ENCODE measurements around the gene CD82.

The CD82 gene

DNA sequence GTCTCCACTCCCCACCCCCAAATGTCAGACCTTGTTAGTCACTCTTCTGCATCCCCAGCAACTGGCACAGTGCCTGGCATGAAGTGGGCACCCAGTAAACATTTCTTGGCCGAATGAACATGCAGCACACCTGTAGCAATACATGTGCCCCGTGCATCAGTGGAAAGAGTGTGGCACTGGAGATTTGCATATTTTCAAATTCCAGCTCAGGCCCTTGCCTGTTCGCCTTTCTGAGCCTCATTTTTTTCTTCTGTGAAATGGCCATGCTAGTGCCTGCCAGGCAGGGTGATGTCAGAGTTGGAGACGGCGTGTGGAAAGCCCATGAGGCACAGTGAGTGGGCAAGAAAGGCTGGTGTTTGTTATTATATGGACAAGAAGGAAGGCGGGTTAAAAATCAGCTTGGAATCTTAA lies 38.7 kb downstream of the CD82 start:
- peak; percentile 78 for FAIRE-seq

GRCh38 chr11:44605068-44605708 lies 39.7 kb downstream of the CD82 start:
- DNase-seq (ENCODE audit: insufficient read length, low spot score) = no peak
- FAIRE-seq = peak; percentile 5
- TF ChIP-seq POLR2A (IDR thresholded peaks at IDR 0.05; ENCODE audit: low read depth, low read length) = no peak
- TF ChIP-seq TAF1 (IDR thresholded peaks at IDR 0.05; ENCODE audit: low read depth, low read length) = no peak
- TF ChIP-seq POLR2AphosphoS5 (IDR thresholded peaks at IDR 0.05; ENCODE audit: low read depth, low read length) = no peak
- TF ChIP-seq POU2F2 (IDR thresholded peaks at IDR 0.05; ENCODE audit: low read depth, low read length) = no peak
- no peak for TF ChIP-seq PAX5 (IDR thresholded peaks at IDR 0.05; ENCODE audit: insufficient read depth, low read length, severe bottlenecking)
- no peak for TF ChIP-seq SPI1 (IDR thresholded peaks at IDR 0.05; ENCODE audit: low read depth, low read length)

More for the DNA sequence above, 38.7 kb downstream of the CD82 start:
- DNase-seq (ENCODE audit: insufficient read length, low spot score) = no peak
- TF ChIP-seq POU2F2 (IDR thresholded peaks at IDR 0.05; ENCODE audit: low read depth, low read length) (no peak), SPI1 (IDR thresholded peaks at IDR 0.05; ENCODE audit: low read depth, low read length) (no peak), POLR2A (IDR thresholded peaks at IDR 0.05; ENCODE audit: low read depth, low read length) (no peak), TAF1 (IDR thresholded peaks at IDR 0.05; ENCODE audit: low read depth, low read length) (no peak), PAX5 (IDR thresholded peaks at IDR 0.05; ENCODE audit: insufficient read depth, low read length, severe bottlenecking) (no peak), POLR2AphosphoS5 (IDR thresholded peaks at IDR 0.05; ENCODE audit: low read depth, low read length) (no peak)

DNA sequence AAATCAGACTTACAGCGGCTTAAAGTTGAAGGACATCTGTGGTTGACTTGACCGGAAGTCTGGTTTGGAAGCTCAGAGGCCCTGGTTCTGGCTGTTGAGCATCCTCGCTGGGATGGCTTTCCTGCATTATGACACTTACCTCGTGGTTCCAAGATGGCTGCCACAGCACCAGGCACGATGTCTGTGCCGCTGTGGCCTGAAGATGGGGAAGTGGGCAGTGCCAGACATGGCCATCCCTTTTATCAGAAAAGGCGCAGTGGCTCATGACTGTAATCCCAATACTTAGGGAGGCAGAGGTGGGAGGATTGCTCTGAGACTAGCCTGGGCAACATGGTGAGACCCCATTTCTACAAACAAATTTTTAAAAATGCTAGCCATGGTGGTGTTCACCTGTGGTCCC lies 40.5 kb downstream of the CD82 start:
- TF ChIP-seq POU2F2 (IDR thresholded peaks at IDR 0.05; ENCODE audit: low read depth, low read length) (no peak), POLR2AphosphoS5 (IDR thresholded peaks at IDR 0.05; ENCODE audit: low read depth, low read length) (no peak), POLR2A (IDR thresholded peaks at IDR 0.05; ENCODE audit: low read depth, low read length) (no peak), PAX5 (IDR thresholded peaks at IDR 0.05; ENCODE audit: insufficient read depth, low read length, severe bottlenecking) (no peak), SPI1 (IDR thresholded peaks at IDR 0.05; ENCODE audit: low read depth, low read length) (no peak), TAF1 (IDR thresholded peaks at IDR 0.05; ENCODE audit: low read depth, low read length) (no peak)
- FAIRE-seq (no peak), DNase-seq (ENCODE audit: insufficient read length, low spot score) (no peak)

- FAIRE-seq (no peak), DNase-seq (ENCODE audit: insufficient read length, low spot score) (no peak)
- TF ChIP-seq TAF1 (IDR thresholded peaks at IDR 0.05; ENCODE audit: low read depth, low read length) (no peak), POLR2AphosphoS5 (IDR thresholded peaks at IDR 0.05; ENCODE audit: low read depth, low read length) (no peak), POU2F2 (IDR thresholded peaks at IDR 0.05; ENCODE audit: low read depth, low read length) (no peak), POLR2A (IDR thresholded peaks at IDR 0.05; ENCODE audit: low read depth, low read length) (no peak), SPI1 (IDR thresholded peaks at IDR 0.05; ENCODE audit: low read depth, low read length) (no peak), PAX5 (IDR thresholded peaks at IDR 0.05; ENCODE audit: insufficient read depth, low read length, severe bottlenecking) (no peak)
Measured at GRCh38 chr11:44606472-44606871, 41.0 kb downstream of the CD82 start.

- FAIRE-seq (peak; percentile 13), DNase-seq (ENCODE audit: insufficient read length, low spot score) (no peak)
- TF ChIP-seq SPI1 (IDR thresholded peaks at IDR 0.05; ENCODE audit: low read depth, low read length) (no peak), POLR2A (IDR thresholded peaks at IDR 0.05; ENCODE audit: low read depth, low read length) (no peak), POLR2AphosphoS5 (IDR thresholded peaks at IDR 0.05; ENCODE audit: low read depth, low read length) (no peak), POU2F2 (IDR thresholded peaks at IDR 0.05; ENCODE audit: low read depth, low read length) (no peak), TAF1 (IDR thresholded peaks at IDR 0.05; ENCODE audit: low read depth, low read length) (no peak), PAX5 (IDR thresholded peaks at IDR 0.05; ENCODE audit: insufficient read depth, low read length, severe bottlenecking) (no peak)
Measured at GRCh38 chr11:44607319-44607962, 42.0 kb downstream of the CD82 start.

- DNase-seq (ENCODE audit: insufficient read length, low spot score) (no peak), FAIRE-seq (peak; percentile 59)
- TF ChIP-seq PAX5 (IDR thresholded peaks at IDR 0.05; ENCODE audit: insufficient read depth, low read length, severe bottlenecking) = no peak
- TF ChIP-seq TAF1 (IDR thresholded peaks at IDR 0.05; ENCODE audit: low read depth, low read length) = no peak
- no peak for TF ChIP-seq POLR2AphosphoS5 (IDR thresholded peaks at IDR 0.05; ENCODE audit: low read depth, low read length)
- no peak for TF ChIP-seq POLR2A (IDR thresholded peaks at IDR 0.05; ENCODE audit: low read depth, low read length)
- no peak for TF ChIP-seq SPI1 (IDR thresholded peaks at IDR 0.05; ENCODE audit: low read depth, low read length)
- TF ChIP-seq POU2F2 (IDR thresholded peaks at IDR 0.05; ENCODE audit: low read depth, low read length) = no peak
Measured at GRCh38 chr11:44607987-44608386, 42.5 kb downstream of the CD82 start.

DNA sequence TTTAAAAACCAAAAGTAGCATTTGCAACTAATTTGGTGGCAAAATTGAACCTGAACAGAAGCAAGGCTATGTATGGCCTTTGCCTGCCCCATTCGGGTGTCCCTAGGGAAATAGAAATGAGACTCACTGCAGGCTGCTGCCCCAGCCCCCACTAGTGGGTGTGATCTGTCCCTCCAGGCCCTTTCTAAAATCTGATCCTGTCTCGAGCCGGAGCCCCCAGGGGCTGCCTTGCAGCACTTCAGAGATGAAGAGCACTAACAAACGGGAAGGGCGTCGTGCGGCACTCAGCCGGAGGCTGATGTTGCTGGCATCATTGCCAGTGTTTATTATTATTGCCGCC lies 43.2 kb downstream of the CD82 start:
- DNase-seq (ENCODE audit: insufficient read length, low spot score) (no peak), FAIRE-seq (no peak)
- TF ChIP-seq PAX5 (IDR thresholded peaks at IDR 0.05; ENCODE audit: insufficient read depth, low read length, severe bottlenecking) = no peak

DNA sequence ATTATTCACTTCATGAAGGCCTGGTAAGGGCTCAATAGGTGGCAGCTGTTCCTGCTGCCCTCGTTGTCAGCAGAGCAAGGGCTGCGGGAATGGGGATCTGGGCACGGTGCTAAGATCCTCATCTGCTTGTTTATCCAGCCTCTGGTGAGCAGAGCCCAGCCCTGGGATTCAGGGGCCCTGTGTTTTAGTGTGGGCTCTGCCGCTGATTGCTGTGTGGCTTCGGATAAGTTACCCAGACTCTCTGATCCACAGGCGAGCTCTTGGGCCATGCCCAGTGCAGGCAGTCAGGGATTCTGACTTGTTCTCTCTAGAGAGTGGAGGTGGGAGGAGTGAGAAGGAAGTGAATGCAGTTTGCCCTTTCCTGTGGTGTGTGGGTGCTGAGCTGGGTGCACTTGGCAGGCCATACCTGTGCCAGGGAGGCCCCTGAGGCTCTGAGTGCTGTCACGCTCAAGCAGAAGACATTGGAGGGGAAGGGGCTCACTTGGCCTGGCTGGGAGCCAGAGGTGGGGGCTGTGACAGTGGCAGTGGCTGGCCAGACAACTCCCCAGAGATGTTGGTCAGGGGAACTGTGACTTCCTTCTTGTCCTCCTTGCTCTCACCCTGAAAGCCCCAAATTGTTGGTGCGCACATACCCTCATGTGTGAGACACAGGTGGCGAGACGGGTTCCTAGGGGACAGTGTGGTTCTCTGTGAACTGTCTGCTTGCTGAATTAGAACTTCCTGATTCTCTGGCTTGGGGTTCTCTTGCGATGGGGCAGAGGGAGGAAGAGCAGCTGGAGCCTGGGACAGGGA lies 43.7 kb downstream of the CD82 start:
- TF ChIP-seq SPI1 (IDR thresholded peaks at IDR 0.05; ENCODE audit: low read depth, low read length) (no peak; the same call in 1 of the 2 replicates), POLR2A (IDR thresholded peaks at IDR 0.05; ENCODE audit: low read depth, low read length) (no peak; the same call in 1 of the 2 replicates), POU2F2 (IDR thresholded peaks at IDR 0.05; ENCODE audit: low read depth, low read length) (no peak), POLR2AphosphoS5 (IDR thresholded peaks at IDR 0.05; ENCODE audit: low read depth, low read length) (no peak; the same call in 1 of the 2 replicates), PAX5 (IDR thresholded peaks at IDR 0.05; ENCODE audit: insufficient read depth, low read length, severe bottlenecking) (no peak), TAF1 (IDR thresholded peaks at IDR 0.05; ENCODE audit: low read depth, low read length) (no peak)
- FAIRE-seq (peak; percentile 96), DNase-seq (ENCODE audit: insufficient read length, low spot score) (no peak)

DNA sequence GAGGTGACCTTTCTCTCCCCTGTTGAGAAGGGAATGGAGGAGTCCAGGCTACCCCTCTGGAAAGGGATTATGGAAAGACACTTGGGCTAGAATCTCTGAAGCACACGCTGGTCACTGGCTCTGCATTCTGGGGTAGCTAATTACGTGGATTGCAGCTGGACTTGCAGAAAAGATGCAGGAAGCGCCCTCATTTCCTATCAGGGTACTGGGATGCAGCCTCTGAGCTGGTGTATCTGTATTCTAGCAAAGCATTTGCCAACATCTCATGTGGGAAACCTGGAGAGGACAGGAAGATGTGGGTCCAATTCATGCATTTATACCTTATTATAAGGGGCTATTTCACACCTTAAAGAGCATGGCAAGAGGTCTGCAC lies 44.3 kb downstream of the CD82 start:
- no peak for DNase-seq (ENCODE audit: insufficient read length, low spot score)
- TF ChIP-seq POU2F2 (IDR thresholded peaks at IDR 0.05; ENCODE audit: low read depth, low read length) = no peak
- FAIRE-seq = no peak
